ENCODE results near the gene MATK. TPM values are rescaled to one million over a fixed set of nuclear protein-coding genes. Genes with fewer than 3 reads are reported as not detected.

Gene MATK
- polyA plus RNA-seq, 4 donors = 3.6 to 29.5 (median 6.5) TPM

DNA sequence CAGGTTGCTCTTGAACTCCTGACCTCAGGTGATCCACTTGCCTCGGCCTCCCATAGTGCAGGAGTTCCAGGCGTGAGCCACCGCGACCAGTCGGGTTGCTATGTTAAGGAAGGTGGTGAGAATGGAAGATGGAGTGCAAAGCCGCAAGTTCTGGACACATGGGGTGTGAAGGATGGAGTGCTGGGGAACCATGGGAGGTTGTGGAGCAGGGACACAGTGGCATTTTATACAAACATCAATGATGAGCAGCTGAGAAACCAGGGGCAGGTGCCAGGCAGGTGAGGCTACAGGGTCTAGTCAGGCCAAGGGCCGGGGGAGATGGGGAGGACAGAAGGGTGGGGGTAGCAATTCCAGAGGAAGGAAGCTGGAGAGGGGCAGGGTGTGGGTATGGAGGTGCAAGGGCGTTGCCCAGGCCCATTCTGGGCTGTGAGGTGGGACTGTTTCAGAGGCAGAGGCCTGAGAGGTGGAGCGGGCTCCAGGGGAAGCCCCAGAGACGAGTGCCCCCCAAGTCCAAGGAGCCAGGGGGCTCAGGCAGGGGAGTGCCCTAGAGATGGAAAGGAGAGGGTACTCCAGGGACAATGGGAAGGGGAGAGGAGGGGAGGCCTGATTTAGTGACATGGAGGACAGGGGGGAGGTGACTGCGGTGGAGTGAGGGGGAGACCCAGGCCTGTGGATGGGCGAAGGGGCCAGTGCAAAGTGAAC, 12.2 kb downstream of the MATK start:
- WGBS, 3 donors = 76 to 85% (median 82%) methylated on average over 11 to 12 of the region's 12 CpGs
- DNase-seq (no peak), FAIRE-seq (no peak)
- Histone ChIP-seq H3K36me3 (ENCODE audit: control insufficient read depth in 3 of 3, insufficient read depth in 2 of 3, low read depth in 1 of 3, low read length in 3 of 3) (peaks cover 0 to 5% (median 0%) of the 10 kb centered on the region in 3 donors), H3K4me3 (ENCODE audit: low read depth in 1 of 3, low read length in 3 of 3) (no peak overlapping the region), H3K27ac (ENCODE audit: low read depth in 1 of 3, low read length in 2 of 3) (no peak overlapping the region), H3K9me3 (ENCODE audit: control insufficient read depth in 2 of 2, insufficient read depth in 1 of 2, low read depth in 1 of 2, low read length in 1 of 2) (no peaks in the 10 kb centered on the region), H3K27me3 (ENCODE audit: control insufficient read depth in 3 of 3, insufficient read depth in 3 of 3, low read length in 3 of 3) (no peaks in the 10 kb centered on the region), H3K4me1 (ENCODE audit: control insufficient read depth in 3 of 3, insufficient read depth in 2 of 3, low read depth in 1 of 3, low read length in 2 of 3) (no peaks in the 10 kb centered on the region)

DNA sequence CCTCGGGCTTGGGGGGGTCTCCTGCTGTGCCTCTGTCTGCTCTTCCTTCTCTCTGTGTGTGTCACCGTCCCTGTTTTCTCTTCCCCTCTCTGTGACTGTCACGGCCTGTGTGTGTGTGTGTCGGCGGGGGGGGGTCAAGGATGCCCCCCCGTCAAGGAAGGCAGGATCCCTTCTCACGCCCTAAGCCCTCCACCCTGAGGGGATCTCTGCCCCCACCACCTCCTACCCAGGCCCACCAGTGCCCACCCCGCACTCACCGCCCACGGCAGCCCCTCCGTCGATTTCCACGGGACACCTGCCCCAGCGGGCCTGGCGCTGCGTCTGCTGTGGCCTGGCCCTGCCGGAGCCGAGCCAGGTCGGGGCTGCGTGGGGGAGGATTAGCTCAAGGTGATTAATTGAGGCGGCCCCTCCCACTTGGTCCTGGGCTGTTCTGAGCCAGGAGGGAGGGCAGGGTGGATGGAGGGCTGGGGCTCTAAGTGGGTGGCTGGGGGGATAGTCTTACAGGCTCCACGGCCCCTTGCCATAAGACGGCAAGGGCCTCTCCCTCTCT, 14.2 kb downstream of the MATK start, which contains the start of gene RAX2:
TSS of gene RAX2 (minus strand) at position 323 of the 550 bp plus-strand sequence. CDS start 486 bp downstream, outside the sequence.
- H3K27ac ChIP-seq (ENCODE audit: low read depth in 1 of 3, low read length in 2 of 3) = no peak within 1 kb of the TSS
- no peaks in the 10 kb centered on the region for H3K9me3 ChIP-seq (ENCODE audit: control insufficient read depth in 2 of 2, insufficient read depth in 1 of 2, low read depth in 1 of 2, low read length in 1 of 2)
- DNase-seq = no peak
- FAIRE-seq = no peak
- H3K27me3 ChIP-seq (ENCODE audit: control insufficient read depth in 3 of 3, insufficient read depth in 3 of 3, low read length in 3 of 3) = no peaks in the 10 kb centered on the region
- 31 to 53% (median 48%) methylated on average over 19 to 23 of the region's 23 CpGs for WGBS, 3 donors
- H3K36me3 ChIP-seq (ENCODE audit: control insufficient read depth in 3 of 3, insufficient read depth in 2 of 3, low read depth in 1 of 3, low read length in 3 of 3) = peaks cover 0 to 25% (median 7%) of the 10 kb centered on the region in 3 donors
- no peak within 1 kb of the TSS for H3K4me3 ChIP-seq (ENCODE audit: low read depth in 1 of 3, low read length in 3 of 3)
- H3K4me1 ChIP-seq (ENCODE audit: control insufficient read depth in 3 of 3, insufficient read depth in 2 of 3, low read depth in 1 of 3, low read length in 2 of 3) = peaks cover 0 to 13% (median 0%) of the 10 kb centered on the region in 3 donors

DNA sequence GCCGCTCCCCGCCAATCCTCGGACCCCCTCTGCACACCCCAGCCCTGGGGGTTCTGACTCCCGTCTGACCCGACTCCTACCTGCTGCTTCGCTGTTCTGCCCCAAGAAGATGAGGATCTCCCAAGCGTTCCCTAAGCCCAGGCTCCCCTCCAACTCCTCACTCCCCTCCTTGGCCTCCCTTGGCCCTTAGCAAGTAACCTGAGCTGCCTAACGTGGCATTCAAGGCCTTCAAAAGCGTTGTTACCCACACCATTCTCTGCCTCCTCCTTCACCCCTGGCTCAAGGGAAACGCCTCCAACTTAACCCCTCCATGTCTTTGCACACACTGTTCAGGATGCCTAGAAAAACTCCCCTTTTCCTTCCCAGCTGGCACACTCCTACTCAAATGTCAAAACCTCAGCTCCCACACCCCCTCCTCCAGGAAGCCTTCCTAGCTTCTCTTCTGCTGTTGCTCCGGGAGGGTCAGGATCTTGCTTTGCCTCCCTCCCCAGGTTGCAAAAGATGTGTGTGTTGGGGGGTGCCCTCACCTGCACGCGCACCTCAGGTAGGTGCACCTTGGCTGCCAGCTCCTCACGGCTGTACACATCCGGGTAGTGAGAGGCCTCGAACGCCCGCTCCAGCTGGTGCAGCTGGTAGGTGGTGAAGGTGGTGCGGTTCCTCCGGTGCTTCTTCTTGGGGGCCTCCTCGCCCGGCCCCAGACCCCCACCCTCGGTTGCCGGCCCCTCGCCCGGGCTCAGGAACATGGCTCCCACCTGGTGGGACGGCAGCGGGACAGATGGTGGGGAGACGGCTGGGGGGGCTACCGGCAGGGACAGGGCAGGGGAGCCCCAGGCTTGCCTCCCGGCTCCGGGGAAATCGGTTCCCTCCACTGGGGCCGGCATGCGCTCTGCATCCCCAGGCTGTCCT, 14.9 kb downstream of the MATK start:
- Histone ChIP-seq H3K27me3 (ENCODE audit: control insufficient read depth in 3 of 3, insufficient read depth in 3 of 3, low read length in 3 of 3) (no peaks in the 10 kb centered on the region), H3K27ac (ENCODE audit: low read depth in 1 of 3, low read length in 2 of 3) (no peak overlapping the region), H3K36me3 (ENCODE audit: control insufficient read depth in 3 of 3, insufficient read depth in 2 of 3, low read depth in 1 of 3, low read length in 3 of 3) (peaks cover 0 to 33% (median 8%) of the 10 kb centered on the region in 3 donors), H3K4me3 (ENCODE audit: low read depth in 1 of 3, low read length in 3 of 3) (no peak overlapping the region), H3K4me1 (ENCODE audit: control insufficient read depth in 3 of 3, insufficient read depth in 2 of 3, low read depth in 1 of 3, low read length in 2 of 3) (peaks cover 0 to 13% (median 0%) of the 10 kb centered on the region in 3 donors), H3K9me3 (ENCODE audit: control insufficient read depth in 2 of 2, insufficient read depth in 1 of 2, low read depth in 1 of 2, low read length in 1 of 2) (no peaks in the 10 kb centered on the region)
- DNase-seq = no peak
- FAIRE-seq = no peak
- WGBS, 3 donors = 82 to 85% (median 82%) methylated on average over 25 to 35 of the region's 35 CpGs

DNA sequence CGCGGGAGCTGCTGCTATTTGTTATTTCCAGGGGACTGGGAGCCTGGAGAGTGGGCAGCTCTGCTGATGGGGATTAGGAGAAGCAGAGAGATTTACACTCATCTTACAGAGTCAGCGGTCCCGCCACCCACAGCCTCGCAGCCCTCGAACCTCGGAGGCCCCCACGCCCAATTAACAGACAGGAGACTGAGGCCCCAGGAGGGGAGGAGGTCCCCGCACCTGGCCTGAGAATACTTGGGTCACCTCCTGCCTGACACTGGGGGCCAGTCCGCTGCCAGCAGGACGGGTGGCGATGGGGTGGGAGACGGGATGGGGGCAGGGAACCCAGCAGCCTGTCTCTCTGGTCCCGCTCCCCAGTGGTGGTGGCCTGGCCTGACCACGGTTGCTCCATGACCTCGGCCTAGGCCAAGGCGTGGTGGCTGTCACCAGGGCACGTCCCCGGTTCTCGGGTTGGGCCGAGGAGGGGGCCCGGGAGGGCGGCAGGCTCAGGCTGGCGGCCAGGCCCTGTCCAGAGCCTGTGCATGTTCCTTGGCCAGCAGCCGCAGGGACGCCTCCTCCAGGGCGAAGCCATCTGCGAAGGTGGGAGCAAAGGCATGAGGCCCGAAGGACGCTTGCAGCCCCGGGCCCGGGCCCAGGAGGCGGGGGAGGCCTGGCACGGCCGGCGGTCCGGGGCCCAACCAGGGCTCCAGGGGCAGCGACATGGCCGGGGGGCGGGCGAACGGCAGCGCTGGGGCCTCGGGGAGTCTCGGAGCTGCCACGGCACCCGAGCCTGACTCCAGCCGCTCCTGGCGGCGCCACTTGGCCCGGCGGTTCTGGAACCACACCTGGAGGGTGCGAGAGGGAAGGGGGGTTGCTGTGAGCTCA, 15.8 kb downstream of the MATK start:
- H3K27ac ChIP-seq (ENCODE audit: low read depth in 1 of 3, low read length in 2 of 3) = no peak overlapping the region
- H3K27me3 ChIP-seq (ENCODE audit: control insufficient read depth in 3 of 3, insufficient read depth in 3 of 3, low read length in 3 of 3) = no peaks in the 10 kb centered on the region
- H3K4me3 ChIP-seq (ENCODE audit: low read depth in 1 of 3, low read length in 3 of 3) = no peak overlapping the region
- H3K36me3 ChIP-seq (ENCODE audit: control insufficient read depth in 3 of 3, insufficient read depth in 2 of 3, low read depth in 1 of 3, low read length in 3 of 3) = peaks cover 0 to 36% (median 8%) of the 10 kb centered on the region in 3 donors
- H3K4me1 ChIP-seq (ENCODE audit: control insufficient read depth in 3 of 3, insufficient read depth in 2 of 3, low read depth in 1 of 3, low read length in 2 of 3) = peaks cover 0 to 13% (median 0%) of the 10 kb centered on the region in 3 donors
- DNase-seq = no peak
- H3K9me3 ChIP-seq (ENCODE audit: control insufficient read depth in 2 of 2, insufficient read depth in 1 of 2, low read depth in 1 of 2, low read length in 1 of 2) = no peaks in the 10 kb centered on the region
- WGBS, 3 donors = 68 to 87% (median 80%) methylated on average over 35 to 53 of the region's 53 CpGs
- FAIRE-seq = no peak

DNA sequence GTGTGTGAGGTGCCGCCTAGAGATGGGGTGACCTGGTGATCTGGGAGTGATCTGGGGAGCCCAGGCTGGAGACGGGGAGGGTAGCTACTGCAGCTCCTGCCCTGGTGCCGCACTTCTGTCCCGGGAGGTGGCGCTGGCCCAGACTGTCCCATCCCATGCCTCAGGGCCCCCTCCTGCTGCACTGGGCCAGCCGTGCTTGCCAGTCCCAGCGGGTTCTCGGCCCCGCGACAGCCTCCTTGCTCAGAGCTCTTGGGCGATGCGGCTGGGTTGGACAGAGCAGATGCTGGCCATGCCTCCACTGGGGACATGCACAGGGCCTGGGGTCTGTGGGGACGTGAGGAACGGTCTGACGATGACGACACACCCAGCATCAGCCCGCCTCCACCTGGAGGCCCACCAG, 16.7 kb downstream of the MATK start:
- 81 to 88% (median 85%) methylated on average over 16 to 17 of the region's 17 CpGs for WGBS, 3 donors

DNA sequence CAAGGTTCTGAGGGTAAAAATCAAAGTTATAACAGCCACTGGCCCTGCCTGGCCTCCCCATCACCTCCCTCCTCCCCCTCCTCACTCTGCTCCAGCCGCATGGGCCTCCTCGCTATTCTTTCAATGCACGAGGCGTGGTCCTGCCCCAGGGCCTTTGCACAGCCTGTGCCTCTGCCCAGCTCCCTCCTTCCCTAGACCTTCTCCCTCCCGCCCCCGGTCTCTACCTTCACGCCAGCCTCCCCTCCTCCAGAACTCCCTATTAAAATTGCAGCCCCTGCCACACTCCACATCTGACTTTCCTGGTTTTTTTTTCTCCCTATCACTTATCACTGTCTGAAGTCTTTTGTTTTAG, 17.5 kb downstream of the MATK start:
- H3K9me3 ChIP-seq (ENCODE audit: control insufficient read depth in 2 of 2, insufficient read depth in 1 of 2, low read depth in 1 of 2, low read length in 1 of 2) = no peaks in the 10 kb centered on the region
- no peak for DNase-seq
- H3K27me3 ChIP-seq (ENCODE audit: control insufficient read depth in 3 of 3, insufficient read depth in 3 of 3, low read length in 3 of 3) = no peaks in the 10 kb centered on the region
- no peak for FAIRE-seq
- H3K36me3 ChIP-seq (ENCODE audit: control insufficient read depth in 3 of 3, insufficient read depth in 2 of 3, low read depth in 1 of 3, low read length in 3 of 3) = peaks cover 5 to 41% (median 8%) of the 10 kb centered on the region in 3 donors
- H3K27ac ChIP-seq (ENCODE audit: low read depth in 1 of 3, low read length in 2 of 3) = peak overlapping the region in 1 of 3 donors; percentile 33
- H3K4me1 ChIP-seq (ENCODE audit: control insufficient read depth in 3 of 3, insufficient read depth in 2 of 3, low read depth in 1 of 3, low read length in 2 of 3) = peaks cover 0 to 13% (median 0%) of the 10 kb centered on the region in 3 donors
- H3K4me3 ChIP-seq (ENCODE audit: low read depth in 1 of 3, low read length in 3 of 3) = no peak overlapping the region
- WGBS, 3 donors = 89 to 94% (median 92%) methylated on average over 7 of the region's 7 CpGs

More for the DNA sequence above, 16.7 kb downstream of the MATK start:
- H3K27me3 ChIP-seq (ENCODE audit: control insufficient read depth in 3 of 3, insufficient read depth in 3 of 3, low read length in 3 of 3) = no peaks in the 10 kb centered on the region
- H3K4me1 ChIP-seq (ENCODE audit: control insufficient read depth in 3 of 3, insufficient read depth in 2 of 3, low read depth in 1 of 3, low read length in 2 of 3) = peaks cover 0 to 13% (median 0%) of the 10 kb centered on the region in 3 donors
- peaks cover 5 to 41% (median 8%) of the 10 kb centered on the region in 3 donors for H3K36me3 ChIP-seq (ENCODE audit: control insufficient read depth in 3 of 3, insufficient read depth in 2 of 3, low read depth in 1 of 3, low read length in 3 of 3)
- H3K27ac ChIP-seq (ENCODE audit: low read depth in 1 of 3, low read length in 2 of 3) = no peak overlapping the region
- FAIRE-seq (no peak), DNase-seq (no peak)
- no peak overlapping the region for H3K4me3 ChIP-seq (ENCODE audit: low read depth in 1 of 3, low read length in 3 of 3)
- no peaks in the 10 kb centered on the region for H3K9me3 ChIP-seq (ENCODE audit: control insufficient read depth in 2 of 2, insufficient read depth in 1 of 2, low read depth in 1 of 2, low read length in 1 of 2)

DNA sequence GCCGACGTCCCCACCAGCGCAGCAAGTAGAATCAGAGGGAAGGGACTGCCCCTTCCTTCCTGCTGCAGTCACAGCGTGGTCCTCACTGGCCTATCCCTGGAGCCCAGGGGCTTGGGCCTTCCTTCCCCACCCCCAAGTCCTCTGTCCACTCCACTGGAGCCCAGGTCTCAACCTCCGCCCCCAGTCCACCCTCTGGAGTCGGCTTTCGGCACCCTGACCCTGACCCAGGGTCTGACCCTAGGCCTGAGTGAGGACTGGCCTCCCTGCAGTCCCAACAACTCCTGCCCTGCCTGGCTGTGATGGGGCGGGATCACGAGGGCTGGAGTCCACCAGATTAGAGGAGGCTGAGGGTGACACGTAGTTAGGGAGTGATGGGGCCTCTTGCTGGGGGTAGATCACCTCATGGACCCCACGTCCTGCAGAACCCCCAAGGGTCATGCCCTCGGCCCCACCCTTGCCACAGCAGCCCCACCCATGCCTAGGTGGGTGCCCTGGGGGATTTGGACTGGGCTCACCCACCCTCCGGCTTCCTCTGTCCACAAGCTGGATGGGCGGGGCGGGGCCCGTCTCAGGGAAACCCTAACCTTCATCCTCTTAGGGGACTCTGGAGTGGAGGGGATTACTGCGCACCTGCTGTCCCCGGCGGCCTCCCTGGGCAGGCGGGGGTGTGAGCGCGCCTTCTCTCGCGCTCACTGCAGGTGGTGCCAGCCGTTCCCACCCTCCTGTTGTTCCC, 18.0 kb downstream of the MATK start:
- WGBS, 3 donors = 81 to 83% (median 83%) methylated on average over 20 to 25 of the region's 25 CpGs
- Histone ChIP-seq H3K27me3 (ENCODE audit: control insufficient read depth in 3 of 3, insufficient read depth in 3 of 3, low read length in 3 of 3) (no peaks in the 10 kb centered on the region), H3K9me3 (ENCODE audit: control insufficient read depth in 2 of 2, insufficient read depth in 1 of 2, low read depth in 1 of 2, low read length in 1 of 2) (no peaks in the 10 kb centered on the region), H3K36me3 (ENCODE audit: control insufficient read depth in 3 of 3, insufficient read depth in 2 of 3, low read depth in 1 of 3, low read length in 3 of 3) (peaks cover 5 to 41% (median 8%) of the 10 kb centered on the region in 3 donors), H3K4me1 (ENCODE audit: control insufficient read depth in 3 of 3, insufficient read depth in 2 of 3, low read depth in 1 of 3, low read length in 2 of 3) (peaks cover 0 to 16% (median 0%) of the 10 kb centered on the region in 3 donors), H3K27ac (ENCODE audit: low read depth in 1 of 3, low read length in 2 of 3) (peak overlapping the region in 1 of 3 donors; percentile 50), H3K4me3 (ENCODE audit: low read depth in 1 of 3, low read length in 3 of 3) (no peak overlapping the region)
- DNase-seq (peak in 1 of 2 donors; percentile 60), FAIRE-seq (no peak)
